ENCODE measurements around the gene BARD1. TPM values are rescaled to one million over a fixed set of nuclear protein-coding genes. Genes with fewer than 3 reads are reported as not detected.

Gene BARD1
- total and polyA plus RNA-seq, 2 of the 13 experiments (the other 11 are each of a cell fraction or from before 2014, with no cell fraction given): 5.3 to 30.4 TPM

- TF ChIP-seq ZBTB7A (CRISPR knock-in tag; IDR thresholded peaks at IDR 0.05) (peak; percentile 56), ATF6 (CRISPR knock-in tag; conservative IDR thresholded peaks at IDR 0.05) (0 out of 2 replicates have a peak, but pooled peaks have one; percentile 38), ZNF670 (CRISPR knock-in tag; IDR thresholded peaks at IDR 0.05; ENCODE audit: borderline replicate concordance) (no peak), POLR2G (IDR thresholded peaks at IDR 0.05; ENCODE audit: low read depth, low read length) (no peak), POLR2AphosphoS5 (IDR thresholded peaks at IDR 0.05; ENCODE audit: low read depth, low read length) (peak; percentile 58; the same call in 1 of the 2 replicates), ZGPAT (CRISPR knock-in tag; IDR thresholded peaks at IDR 0.05) (no peak), GABPA (IDR thresholded peaks at IDR 0.05; ENCODE audit: low read depth, low read length) (no peak), GABPA (CRISPR knock-in tag; IDR thresholded peaks at IDR 0.05; ENCODE audit: low read depth) (no peak; the same call in 1 of the 2 replicates), ZNF691 (CRISPR knock-in tag; IDR thresholded peaks at IDR 0.05; ENCODE audit: borderline replicate concordance, low read depth) (no peak), THAP7 (CRISPR knock-in tag; IDR thresholded peaks at IDR 0.05) (no peak; the same call in 1 of the 2 replicates), ZNF256 (CRISPR knock-in tag; conservative IDR thresholded peaks at IDR 0.05) (peak; percentile 86), PAF1 (CRISPR knock-in tag; IDR thresholded peaks at IDR 0.05) (no peak), PITX1 (CRISPR knock-in tag; IDR thresholded peaks at IDR 0.05) (peak; percentile 63), ZNF839 (CRISPR knock-in tag; IDR thresholded peaks at IDR 0.05; ENCODE audit: borderline replicate concordance) (0 out of 2 replicates have a peak, but pooled peaks have one; percentile 75), HNRNPLL (IDR thresholded peaks at IDR 0.05; ENCODE audit: low read depth, low read length, poor library complexity, severe bottlenecking) (peak; percentile 92)
- TF ChIP-seq, protein P1, sequence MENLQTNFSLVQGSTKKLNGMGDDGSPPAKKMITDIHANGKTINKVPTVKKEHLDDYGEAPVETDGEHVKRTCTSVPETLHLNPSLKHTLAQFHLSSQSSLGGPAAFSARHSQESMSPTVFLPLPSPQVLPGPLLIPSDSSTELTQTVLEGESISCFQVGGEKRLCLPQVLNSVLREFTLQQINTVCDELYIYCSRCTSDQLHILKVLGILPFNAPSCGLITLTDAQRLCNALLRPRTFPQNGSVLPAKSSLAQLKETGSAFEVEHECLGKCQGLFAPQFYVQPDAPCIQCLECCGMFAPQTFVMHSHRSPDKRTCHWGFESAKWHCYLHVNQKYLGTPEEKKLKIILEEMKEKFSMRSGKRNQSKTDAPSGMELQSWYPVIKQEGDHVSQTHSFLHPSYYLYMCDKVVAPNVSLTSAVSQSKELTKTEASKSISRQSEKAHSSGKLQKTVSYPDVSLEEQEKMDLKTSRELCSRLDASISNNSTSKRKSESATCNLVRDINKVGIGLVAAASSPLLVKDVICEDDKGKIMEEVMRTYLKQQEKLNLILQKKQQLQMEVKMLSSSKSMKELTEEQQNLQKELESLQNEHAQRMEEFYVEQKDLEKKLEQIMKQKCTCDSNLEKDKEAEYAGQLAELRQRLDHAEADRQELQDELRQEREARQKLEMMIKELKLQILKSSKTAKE (CRISPR knock-in tag; IDR thresholded peaks at IDR 0.05; ENCODE audit: borderline replicate concordance): no peak
- TF ChIP-seq, protein P2, sequence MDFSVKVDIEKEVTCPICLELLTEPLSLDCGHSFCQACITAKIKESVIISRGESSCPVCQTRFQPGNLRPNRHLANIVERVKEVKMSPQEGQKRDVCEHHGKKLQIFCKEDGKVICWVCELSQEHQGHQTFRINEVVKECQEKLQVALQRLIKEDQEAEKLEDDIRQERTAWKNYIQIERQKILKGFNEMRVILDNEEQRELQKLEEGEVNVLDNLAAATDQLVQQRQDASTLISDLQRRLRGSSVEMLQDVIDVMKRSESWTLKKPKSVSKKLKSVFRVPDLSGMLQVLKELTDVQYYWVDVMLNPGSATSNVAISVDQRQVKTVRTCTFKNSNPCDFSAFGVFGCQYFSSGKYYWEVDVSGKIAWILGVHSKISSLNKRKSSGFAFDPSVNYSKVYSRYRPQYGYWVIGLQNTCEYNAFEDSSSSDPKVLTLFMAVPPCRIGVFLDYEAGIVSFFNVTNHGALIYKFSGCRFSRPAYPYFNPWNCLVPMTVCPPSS (IDR thresholded peaks at IDR 0.05): no peak
- TF ChIP-seq, protein P3, sequence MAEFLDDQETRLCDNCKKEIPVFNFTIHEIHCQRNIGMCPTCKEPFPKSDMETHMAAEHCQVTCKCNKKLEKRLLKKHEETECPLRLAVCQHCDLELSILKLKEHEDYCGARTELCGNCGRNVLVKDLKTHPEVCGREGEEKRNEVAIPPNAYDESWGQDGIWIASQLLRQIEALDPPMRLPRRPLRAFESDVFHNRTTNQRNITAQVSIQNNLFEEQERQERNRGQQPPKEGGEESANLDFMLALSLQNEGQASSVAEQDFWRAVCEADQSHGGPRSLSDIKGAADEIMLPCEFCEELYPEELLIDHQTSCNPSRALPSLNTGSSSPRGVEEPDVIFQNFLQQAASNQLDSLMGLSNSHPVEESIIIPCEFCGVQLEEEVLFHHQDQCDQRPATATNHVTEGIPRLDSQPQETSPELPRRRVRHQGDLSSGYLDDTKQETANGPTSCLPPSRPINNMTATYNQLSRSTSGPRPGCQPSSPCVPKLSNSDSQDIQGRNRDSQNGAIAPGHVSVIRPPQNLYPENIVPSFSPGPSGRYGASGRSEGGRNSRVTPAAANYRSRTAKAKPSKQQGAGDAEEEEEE (CRISPR knock-in tag; IDR thresholded peaks at IDR 0.05; ENCODE audit: borderline replicate concordance): no peak
These were observed at the start of gene BARD1 (continued) for GRCh38 chr2:214808981-214809750.
